SK-N-SH (cell line): ENCODE results near the gene SEC61A1. TPM values are rescaled to one million over a fixed set of nuclear protein-coding genes. Genes with fewer than 3 reads are reported as not detected.

Source experiments
- CTCF ChIA-PET: fragments of 300-600, 350-600 bp; formaldehyde crosslinking; extraction: SDS; loops from one replicate; lab custom pipeline; 2021; lab: Yijun Ruan, JAX
- POLR2A ChIA-PET: fragments of 350-600 bp; sonication (Branson Sonifier 250); formaldehyde crosslinking; extraction: SDS; loops from one replicate; lab custom pipeline; 2020; ENCODE audit warnings: antibody characterized with exemption, inconsistent platforms; lab: Yijun Ruan, JAX
- DNase-seq: peaks from one replicate; pipeline ENCODE4 v3.0.0; 2012
- H2AFZ ChIP-seq: fragments of 200-600 bp; sonication (generic); 2 replicates; pipeline ENCODE4 v1.8.1; 2016; ENCODE audit warnings: antibody characterized with exemption, mild to moderate bottlenecking, low read depth
- H3F3A ChIP-seq: fragments of 200-600 bp; sonication (generic); replicated peaks from 2 replicates; pipeline ENCODE3; 2016; ENCODE audit warnings: antibody characterized with exemption, mild to moderate bottlenecking; ENCODE audit not compliant: insufficient read depth
- H3K27ac ChIP-seq, 2 experiments: fragments of 200-500 bp in 1 of 2; fragments of 200-600 bp in 1 of 2; sonication (Bioruptor generic) in 1 of 2; sonication (generic), shearing (Covaris generic) in 1 of 2; 2 replicates each; pipeline versions ENCODE4 v1.5.1 to v1.6.1; 2014 to 2016; ENCODE audit warnings: low read depth in 2 of 2, inconsistent platforms in 1 of 2, low read length in 1 of 2, mild to moderate bottlenecking in 1 of 2, mixed read lengths in 1 of 2
- H3K27me3 ChIP-seq: fragments of 200-600 bp; sonication (generic), shearing (Covaris generic); 2 replicates; pipeline ENCODE4 v1.6.1; 2016; ENCODE audit warnings: mixed run types; ENCODE audit not compliant: insufficient read depth
- H3K36me3 ChIP-seq, 2 experiments: fragments of 200-500 bp in 1 of 2; fragments of 200-600 bp in 1 of 2; sonication (Bioruptor generic) in 1 of 2; sonication (generic) in 1 of 2; replicated peaks in 1 of 2; 2 replicates each; pipeline versions ENCODE3 to v1.5.1; 2014 to 2016; ENCODE audit warnings: low read length in 1 of 2, mild to moderate bottlenecking in 1 of 2; ENCODE audit not compliant: insufficient read depth in 2 of 2, control insufficient read depth in 1 of 2
- H3K4me1 ChIP-seq, 2 experiments: fragments of 200-500 bp in 1 of 2; fragments of 200-600 bp in 1 of 2; sonication (Bioruptor generic) in 1 of 2; sonication (generic), shearing (Covaris generic) in 1 of 2; 2 replicates each; pipeline versions ENCODE4 v1.5.1 to v1.6.1; 2014 to 2016; ENCODE audit warnings: low read depth in 1 of 2, low read length in 1 of 2, mixed run types in 1 of 2; ENCODE audit not compliant: insufficient read depth in 2 of 2, control insufficient read depth in 1 of 2
- H3K4me2 ChIP-seq: fragments of 200-600 bp; sonication (generic), shearing (Covaris generic); 2 replicates; pipeline ENCODE4 v1.6.1; 2017; ENCODE audit warnings: mixed run types
- H3K4me3 ChIP-seq, 2 experiments: fragments of 200-500 bp in 1 of 2; fragments of 200-600 bp in 1 of 2; sonication (Bioruptor generic) in 1 of 2; sonication (generic), shearing (Covaris generic) in 1 of 2; 2 replicates each; pipeline versions ENCODE4 v1.5.1 to v1.8.1; 2014 to 2016; ENCODE audit warnings: low read depth in 2 of 2, inconsistent platforms in 1 of 2, low read length in 1 of 2, mild to moderate bottlenecking in 1 of 2, mixed read lengths in 1 of 2, moderate library complexity in 1 of 2
- H3K79me2 ChIP-seq: fragments of 200-600 bp; sonication (generic); 2 replicates; pipeline ENCODE4 v1.8.1; 2017; ENCODE audit warnings: mild to moderate bottlenecking; ENCODE audit not compliant: insufficient read depth
- H3K9ac ChIP-seq: fragments of 200-600 bp; sonication (generic); 2 replicates; pipeline ENCODE4 v1.6.1; 2017; ENCODE audit warnings: mixed run types
- H3K9me2 ChIP-seq: fragments of 200-600 bp; sonication (generic); 2 replicates; pipeline ENCODE4 v1.6.1; 2017; ENCODE audit warnings: mixed run types
- H3K9me3 ChIP-seq: fragments of 200-600 bp; sonication (generic); 2 replicates; pipeline ENCODE4 v1.6.1; 2017; ENCODE audit warnings: mixed run types, mild to moderate bottlenecking, moderate library complexity
- H4K20me1 ChIP-seq: fragments of 200-600 bp; sonication (generic); 2 replicates; pipeline ENCODE4 v1.6.1; 2017; ENCODE audit warnings: mild to moderate bottlenecking, mixed run types; ENCODE audit not compliant: insufficient read depth
- ELF1 ChIP-seq: IDR thresholded peaks from 2 replicates; pipeline ENCODE4 v1.4.0; 2012
- EP300 ChIP-seq, 2 experiments: IDR thresholded peaks; 2 replicates each; pipeline versions ENCODE4 v1.4.0 to v1.6.1; 2012; ENCODE audit warnings: borderline replicate concordance in 1 of 2, low read depth in 1 of 2, low read length in 1 of 2
- EZH2phosphoT487 ChIP-seq: fragments of 200-600 bp; sonication (generic); IDR thresholded peaks from 2 replicates; pipeline ENCODE4 v1.6.1; 2017; ENCODE audit warnings: low read depth, mixed run types, mild to moderate bottlenecking, antibody characterized with exemption, moderate library complexity, borderline replicate concordance
- FOXJ3 ChIP-seq: sonication (generic); formaldehyde crosslinking; IDR thresholded peaks from 2 replicates; pipeline ENCODE4 v1.5.1; 2020; ENCODE audit warnings: mild to moderate bottlenecking, missing genetic modification reagents
- GATA2 ChIP-seq: sonication (generic); formaldehyde crosslinking; IDR thresholded peaks from 2 replicates; pipeline ENCODE4 v1.5.0; 2020; ENCODE audit warnings: mild to moderate bottlenecking, missing genetic modification reagents
- MEF2A ChIP-seq: IDR thresholded peaks from 2 replicates; pipeline ENCODE4 v1.4.0; 2012; ENCODE audit warnings: low read depth, borderline replicate concordance
- NFIC ChIP-seq: IDR thresholded peaks from 2 replicates; pipeline ENCODE4 v1.4.0; 2012; ENCODE audit warnings: borderline replicate concordance
- RCOR1 ChIP-seq: fragments of 150-350 bp; IDR thresholded peaks from 2 replicates; pipeline ENCODE4 v1.6.1; 2017; ENCODE audit warnings: antibody characterized with exemption, low read length
- RFX5 ChIP-seq: IDR thresholded peaks from 2 replicates; pipeline ENCODE4 v1.6.1; 2012; ENCODE audit warnings: mild to moderate bottlenecking, improper control_type of control experiment, low read length
- TAF1 ChIP-seq: IDR thresholded peaks from 2 replicates; pipeline ENCODE4 v1.6.1; 2012; ENCODE audit warnings: low read depth, mild to moderate bottlenecking, low read length, moderate library complexity, borderline replicate concordance
- TCF12 ChIP-seq: IDR thresholded peaks from 2 replicates; pipeline ENCODE4 v1.4.0; 2012
- TEAD4 ChIP-seq: IDR thresholded peaks from 2 replicates; pipeline ENCODE4 v1.4.0; 2012; ENCODE audit warnings: mild to moderate bottlenecking, borderline replicate concordance; ENCODE audit not compliant: insufficient read depth
- YY1 ChIP-seq: IDR thresholded peaks from 2 replicates; pipeline ENCODE4 v1.4.0; 2012; ENCODE audit warnings: low read depth, mild to moderate bottlenecking
- WGBS: methylation state at CpG from one replicate; pipeline ENCODE4 v1.1.6; 2017; ENCODE audit warnings: low lambda C conversion rate; 5-methylcytosine and 5-hydroxymethylcytosine counted together
- polyA plus RNA-seq, 3 experiments: library from polyadenylated mRNA; depleted of rRNA; stranded (reverse); fragments of >200 nt; gene quantifications; 2 replicates each; pipeline ENCODE4 v1.2.3, GENCODE V29; 2012
- TF ChIP-seq, protein P1 (sequence below): IDR thresholded peaks from 2 replicates; pipeline ENCODE4; 2012
- TF ChIP-seq, protein P2 (sequence below): fragments of 200-600 bp; sonication (generic); IDR thresholded peaks from 2 replicates; pipeline ENCODE4 v1.6.1; 2017; ENCODE audit warnings: antibody characterized with exemption, mild to moderate bottlenecking, moderate library complexity
- TF ChIP-seq, protein P3 (sequence below): fragments of 150-350 bp; IDR thresholded peaks from 2 replicates; pipeline ENCODE4 v1.6.1; 2017; ENCODE audit warnings: antibody characterized with exemption, low read length, low read depth, borderline replicate concordance

The SEC61A1 gene
- polyA plus RNA-seq, 1 of the 3 experiments (the other 2 are of a cell fraction): 153 TPM

DNA sequence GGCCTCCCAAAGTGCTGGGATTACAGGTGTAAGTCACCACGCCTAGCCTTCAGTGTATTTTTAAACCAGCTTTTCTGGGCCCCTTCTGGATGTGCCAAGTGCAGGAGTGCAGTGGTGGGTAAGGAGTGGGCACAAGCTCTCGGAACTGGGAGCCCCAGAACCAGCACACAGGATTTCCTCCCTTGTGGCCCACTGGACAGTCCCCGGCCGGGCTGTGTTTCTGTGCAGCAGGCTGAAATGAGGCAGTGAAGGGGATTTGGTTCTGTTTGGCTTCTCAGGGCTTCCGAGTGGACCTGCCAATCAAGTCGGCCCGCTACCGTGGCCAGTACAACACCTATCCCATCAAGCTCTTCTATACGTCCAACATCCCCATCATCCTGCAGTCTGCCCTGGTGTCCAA is 14.4 kb downstream of the SEC61A1 start:
- H3K9ac ChIP-seq: no peak overlapping the region
- H3K79me2 ChIP-seq: peaks cover 74% of the 10 kb centered on the region
- no peak overlapping the region for H3K4me2 ChIP-seq
- no peak overlapping the region for H3K27ac ChIP-seq
- ChIA-PET CTCF (interaction anchor here (1.6 to 4.4 kb wide), 4 partner anchors 11 to 67 kb away, joined by 5 to 21 read pairs (median 18); no protein-coding TSS in a partner anchor), POLR2A (interaction anchor here (1.4 kb wide), 1 partner anchor 10 kb away, joined by 6 read pairs; no protein-coding TSS in a partner anchor)
- H3K36me3 ChIP-seq: peaks cover 86 to 94% of the 10 kb centered on the region in 2 experiments
- 94% methylated on average over 6 of the region's 9 CpGs for WGBS
- H3K27me3 ChIP-seq: no peaks in the 10 kb centered on the region
- no peak for TF ChIP-seq RFX5
- TF ChIP-seq, all 33 proteins: peak for 0
- no peak overlapping the region for H3K4me3 ChIP-seq
- H4K20me1 ChIP-seq: peaks cover 53% of the 10 kb centered on the region
- H3F3A ChIP-seq: peaks cover 36% of the 10 kb centered on the region
- H3K9me3 ChIP-seq: no peaks in the 10 kb centered on the region
- no peak overlapping the region for H2AFZ ChIP-seq
- no peak for DNase-seq
- peaks cover 4 to 11% of the 10 kb centered on the region in 2 experiments; a peak in 2 of 4 replicates for H3K4me1 ChIP-seq
- H3K9me2 ChIP-seq: no peaks in the 10 kb centered on the region

DNA sequence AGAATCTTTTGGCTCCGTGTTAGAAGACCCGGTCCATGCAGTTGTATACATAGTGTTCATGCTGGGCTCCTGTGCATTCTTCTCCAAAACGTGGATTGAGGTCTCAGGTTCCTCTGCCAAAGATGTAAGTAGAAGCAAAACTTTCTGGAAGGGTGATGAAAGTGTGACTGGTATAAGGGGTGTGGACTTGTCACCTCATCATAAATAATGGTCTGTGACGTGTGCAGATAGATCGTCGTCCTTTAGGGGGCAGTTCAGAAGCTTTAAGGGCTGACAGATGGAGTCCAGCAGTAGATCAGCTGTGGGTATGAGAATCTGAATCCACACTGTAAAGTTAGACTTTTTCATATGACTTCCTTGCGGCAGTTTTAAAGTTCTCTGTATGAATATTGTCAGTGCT is 15.3 kb downstream of the SEC61A1 start:
- TF ChIP-seq, protein P1, sequence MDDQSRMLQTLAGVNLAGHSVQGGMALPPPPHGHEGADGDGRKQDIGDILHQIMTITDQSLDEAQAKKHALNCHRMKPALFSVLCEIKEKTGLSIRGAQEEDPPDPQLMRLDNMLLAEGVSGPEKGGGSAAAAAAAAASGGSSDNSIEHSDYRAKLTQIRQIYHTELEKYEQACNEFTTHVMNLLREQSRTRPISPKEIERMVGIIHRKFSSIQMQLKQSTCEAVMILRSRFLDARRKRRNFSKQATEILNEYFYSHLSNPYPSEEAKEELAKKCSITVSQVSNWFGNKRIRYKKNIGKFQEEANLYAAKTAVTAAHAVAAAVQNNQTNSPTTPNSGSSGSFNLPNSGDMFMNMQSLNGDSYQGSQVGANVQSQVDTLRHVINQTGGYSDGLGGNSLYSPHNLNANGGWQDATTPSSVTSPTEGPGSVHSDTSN: peak; percentile 30; the same call in 1 of the 2 replicates
- TF ChIP-seq TAF1: no peak
- peaks cover 56% of the 10 kb centered on the region for H4K20me1 ChIP-seq
- no peaks in the 10 kb centered on the region for H3K9me2 ChIP-seq
- peaks cover 78 to 94% of the 10 kb centered on the region in 2 experiments for H3K36me3 ChIP-seq
- H3K4me3 ChIP-seq: no peak overlapping the region
- peaks cover 65% of the 10 kb centered on the region for H3K79me2 ChIP-seq
- no peak for DNase-seq
- H3F3A ChIP-seq: peaks cover 32% of the 10 kb centered on the region
- 77% methylated on average over 7 of the region's 7 CpGs for WGBS
- H3K9me3 ChIP-seq: no peaks in the 10 kb centered on the region
- no peaks in the 10 kb centered on the region for H3K27me3 ChIP-seq
- no peak overlapping the region for H3K4me2 ChIP-seq
- H3K9ac ChIP-seq: no peak overlapping the region
- H3K27ac ChIP-seq: no peak overlapping the region
- no peak overlapping the region for H2AFZ ChIP-seq
- ChIA-PET CTCF (interaction anchor here (0.6 to 4.4 kb wide), 8 partner anchors 9 to 93 kb away, joined by 3 to 21 read pairs (median 10); no protein-coding TSS in a partner anchor), POLR2A (interaction anchor here (0.6 kb wide), 1 partner anchor 9 kb away, joined by 3 read pairs; no protein-coding TSS in a partner anchor)
- peaks cover 0 to 18% of the 10 kb centered on the region in 2 experiments; a peak in 1 of 4 replicates for H3K4me1 ChIP-seq

DNA sequence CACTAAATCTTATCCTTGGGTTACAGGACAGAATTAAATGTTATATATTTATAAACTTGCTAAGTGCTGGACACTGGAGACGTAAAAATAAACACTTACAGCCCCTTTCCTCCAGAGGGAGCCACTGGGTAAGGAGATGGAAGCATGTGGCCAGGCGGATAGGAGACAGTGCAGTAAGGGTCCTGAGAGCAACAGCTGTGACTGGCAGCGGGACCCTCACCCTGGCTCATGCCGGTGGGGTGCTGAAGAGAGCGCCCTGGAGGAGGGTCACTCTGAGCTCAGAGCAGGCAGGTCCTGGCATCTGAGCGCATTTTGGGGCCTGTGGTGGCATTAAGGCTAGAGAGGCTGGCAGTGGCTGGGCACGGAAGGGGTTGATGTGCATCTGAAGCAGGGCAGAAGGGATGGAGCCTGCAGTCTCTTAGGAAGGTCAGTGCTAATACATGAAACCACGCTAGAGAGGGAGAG is 16.0 kb downstream of the SEC61A1 start:
- Histone ChIP-seq H3K4me2 (no peak overlapping the region), H3K36me3 (peaks cover 71 to 93% of the 10 kb centered on the region in 2 experiments), H3K4me1 (peaks cover 0 to 21% of the 10 kb centered on the region in 2 experiments; a peak in 1 of 4 replicates), H3F3A (peaks cover 35% of the 10 kb centered on the region), H3K9me2 (no peaks in the 10 kb centered on the region), H2AFZ (no peak overlapping the region), H3K27me3 (no peaks in the 10 kb centered on the region), H3K9me3 (no peaks in the 10 kb centered on the region), H3K9ac (no peak overlapping the region), H4K20me1 (peaks cover 63% of the 10 kb centered on the region), H3K27ac (no peak overlapping the region), H3K4me3 (peak overlapping the region in 1 of 2 experiments; percentile 39; a peak in 1 of 4 replicates), H3K79me2 (peaks cover 58% of the 10 kb centered on the region)
- CTCF ChIA-PET: interaction anchor here (0.5 to 4.4 kb wide), 20 partner anchors 10 to 516 kb away, joined by 3 to 21 read pairs (median 4); partner anchors contain the start of gene RUVBL1
- WGBS: 90% methylated on average over 8 of the region's 8 CpGs
- DNase-seq: peak; percentile 77
- POLR2A ChIA-PET: no interaction called here
- TF ChIP-seq EZH2phosphoT487 (no peak), RCOR1 (no peak), TCF12 (no peak), GATA2 (CRISPR knock-in tag) (no peak), EP300 (IDR thresholded peaks at IDR 0.05; ENCODE audit: borderline replicate concordance in 1 of 2, low read depth in 1 of 2, low read length in 1 of 2) (no peak), ELF1 (no peak), YY1 (no peak), MEF2A (no peak), TEAD4 (no peak), NFIC (no peak), FOXJ3 (CRISPR knock-in tag) (no peak)
- TF ChIP-seq, protein P2, sequence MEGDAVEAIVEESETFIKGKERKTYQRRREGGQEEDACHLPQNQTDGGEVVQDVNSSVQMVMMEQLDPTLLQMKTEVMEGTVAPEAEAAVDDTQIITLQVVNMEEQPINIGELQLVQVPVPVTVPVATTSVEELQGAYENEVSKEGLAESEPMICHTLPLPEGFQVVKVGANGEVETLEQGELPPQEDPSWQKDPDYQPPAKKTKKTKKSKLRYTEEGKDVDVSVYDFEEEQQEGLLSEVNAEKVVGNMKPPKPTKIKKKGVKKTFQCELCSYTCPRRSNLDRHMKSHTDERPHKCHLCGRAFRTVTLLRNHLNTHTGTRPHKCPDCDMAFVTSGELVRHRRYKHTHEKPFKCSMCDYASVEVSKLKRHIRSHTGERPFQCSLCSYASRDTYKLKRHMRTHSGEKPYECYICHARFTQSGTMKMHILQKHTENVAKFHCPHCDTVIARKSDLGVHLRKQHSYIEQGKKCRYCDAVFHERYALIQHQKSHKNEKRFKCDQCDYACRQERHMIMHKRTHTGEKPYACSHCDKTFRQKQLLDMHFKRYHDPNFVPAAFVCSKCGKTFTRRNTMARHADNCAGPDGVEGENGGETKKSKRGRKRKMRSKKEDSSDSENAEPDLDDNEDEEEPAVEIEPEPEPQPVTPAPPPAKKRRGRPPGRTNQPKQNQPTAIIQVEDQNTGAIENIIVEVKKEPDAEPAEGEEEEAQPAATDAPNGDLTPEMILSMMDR: peak; percentile 73
- TF ChIP-seq, protein P3, sequence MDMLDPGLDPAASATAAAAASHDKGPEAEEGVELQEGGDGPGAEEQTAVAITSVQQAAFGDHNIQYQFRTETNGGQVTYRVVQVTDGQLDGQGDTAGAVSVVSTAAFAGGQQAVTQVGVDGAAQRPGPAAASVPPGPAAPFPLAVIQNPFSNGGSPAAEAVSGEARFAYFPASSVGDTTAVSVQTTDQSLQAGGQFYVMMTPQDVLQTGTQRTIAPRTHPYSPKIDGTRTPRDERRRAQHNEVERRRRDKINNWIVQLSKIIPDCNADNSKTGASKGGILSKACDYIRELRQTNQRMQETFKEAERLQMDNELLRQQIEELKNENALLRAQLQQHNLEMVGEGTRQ: no peak
